ENCODE results near the gene CTPS2. TPM values are rescaled to one million over a fixed set of nuclear protein-coding genes. Genes with fewer than 3 reads are reported as not detected.
A peak's percentile ranks its signal among the peaks of the same experiment; 100 is the strongest.

The CTPS2 gene
- total RNA-seq, 1 donor from 2014 or later, result 12.6 TPM

GRCh38 chrX:16699389-16699788, 13.1 kb downstream of the CTPS2 start:
- Histone ChIP-seq H3K27ac (no peak overlapping the region), H3K9me3 (no peaks in the 10 kb centered on the region), H3K4me1 (no peaks in the 10 kb centered on the region), H3K27me3 (no peaks in the 10 kb centered on the region), H3K4me3 (no peak overlapping the region), H3K36me3 (peaks cover 3 to 4% of the 10 kb centered on the region in 2 donors)
- DNase-seq (ENCODE audit: low spot score in 2 of 2), result no peak
- intact Hi-C loops (cut with DNase I), result no loop called here
- TF ChIP-seq CTCF (IDR thresholded peaks at IDR 0.05), result no peak

GRCh38 chrX:16696956-16697355, 15.5 kb downstream of the CTPS2 start:
- Histone ChIP-seq H3K36me3 (peaks cover 5 to 11% of the 10 kb centered on the region in 2 donors), H3K27ac (no peak overlapping the region), H3K4me1 (no peaks in the 10 kb centered on the region), H3K9me3 (no peaks in the 10 kb centered on the region), H3K4me3 (no peak overlapping the region), H3K27me3 (no peaks in the 10 kb centered on the region)
- TF ChIP-seq CTCF (IDR thresholded peaks at IDR 0.05), result no peak
- no peak for DNase-seq (ENCODE audit: low spot score in 2 of 2)
- intact Hi-C loops (cut with DNase I), result no loop called here

- H3K27me3 ChIP-seq, result no peaks in the 10 kb centered on the region
- intact Hi-C loops (cut with DNase I), result no loop called here
- H3K4me3 ChIP-seq, result no peak overlapping the region
- H3K4me1 ChIP-seq, result no peaks in the 10 kb centered on the region
- no peaks in the 10 kb centered on the region for H3K9me3 ChIP-seq
- no peak overlapping the region for H3K27ac ChIP-seq
- H3K36me3 ChIP-seq, result peaks cover 14 to 16% of the 10 kb centered on the region in 2 donors
- peak; percentile 63 to 93 (median 88) for TF ChIP-seq CTCF (IDR thresholded peaks at IDR 0.05)
- DNase-seq (ENCODE audit: low spot score in 2 of 2), result peak in 1 of 2 donors; percentile 75
Measured at GRCh38 chrX:16695079-16695676, 17.3 kb downstream of the CTPS2 start.

GRCh38 chrX:16687514-16687913, 25.0 kb downstream of the CTPS2 start:
- DNase-seq (ENCODE audit: low spot score in 2 of 2), result no peak
- Histone ChIP-seq H3K4me3 (no peak overlapping the region), H3K36me3 (peaks cover 19% of the 10 kb centered on the region in 2 donors), H3K4me1 (no peaks in the 10 kb centered on the region), H3K9me3 (no peaks in the 10 kb centered on the region), H3K27me3 (no peaks in the 10 kb centered on the region), H3K27ac (no peak overlapping the region)
- intact Hi-C loops (cut with DNase I), result no loop called here
- no peak for TF ChIP-seq CTCF (IDR thresholded peaks at IDR 0.05)

- peaks cover 12 to 34% of the 10 kb centered on the region in 2 donors for H3K36me3 ChIP-seq
Measured at GRCh38 chrX:16683007-16683664, 29.3 kb downstream of the CTPS2 start.

More at GRCh38 chrX:16683007-16683664, 29.3 kb downstream of the CTPS2 start:
- no peak for DNase-seq (ENCODE audit: low spot score in 2 of 2)
- Histone ChIP-seq H3K27ac (no peak overlapping the region), H3K4me1 (no peaks in the 10 kb centered on the region), H3K27me3 (no peaks in the 10 kb centered on the region), H3K4me3 (no peak overlapping the region), H3K9me3 (no peaks in the 10 kb centered on the region)
- intact Hi-C loops (cut with DNase I), result no loop called here
- TF ChIP-seq CTCF (IDR thresholded peaks at IDR 0.05), result no peak

Data from ascending aorta (tissue), 2 donors.